Natural killer cell (primary cell): ENCODE data around the gene GNB1L. TPM values are rescaled to one million over a fixed set of nuclear protein-coding genes. Genes with fewer than 3 reads are reported as not detected.
A peak's percentile ranks its signal among the peaks of the same experiment; 100 is the strongest.

Source experiments
- ATAC-seq, 3 donors: fragments of 150-1000 bp in 2 of 3; fragments of 200-7000 bp in 1 of 3; cut with Tn5 transposase; 1 replicate in 1 of 3; 2 replicates in 2 of 3; pipeline ENCODE4 v1.10.0; 2021; ENCODE audit warnings: mild to moderate bottlenecking in 2 of 3, moderate library complexity in 2 of 3
- DNase-seq, 2 donors: peaks; one replicate each; pipeline versions ENCODE4 v3.0.0 to v3.0.0-alpha.2; 2013 to 2021; ENCODE audit warnings: mixed read lengths in 1 of 2
- H3K27ac ChIP-seq: one replicate; pipeline ENCODE4 v1.5.1; 2013; ENCODE audit warnings: mild to moderate bottlenecking, low read length
- H3K27me3 ChIP-seq: one replicate; pipeline ENCODE4 v1.6.1; 2013; ENCODE audit warnings: low read length; ENCODE audit not compliant: control insufficient read depth, insufficient read depth
- H3K36me3 ChIP-seq: one replicate; pipeline ENCODE4 v1.6.1; 2013; ENCODE audit warnings: low read length; ENCODE audit not compliant: control insufficient read depth, insufficient read depth
- H3K4me1 ChIP-seq: one replicate; pipeline ENCODE4 v1.6.1; 2013; ENCODE audit warnings: low read length; ENCODE audit not compliant: control insufficient read depth, insufficient read depth
- H3K4me3 ChIP-seq: one replicate; pipeline ENCODE4 v1.5.1; 2013; ENCODE audit warnings: low read length
- H3K9me3 ChIP-seq: one replicate; pipeline ENCODE4 v1.6.1; 2013; ENCODE audit warnings: low read length; ENCODE audit not compliant: control insufficient read depth, insufficient read depth
- H3K27ac Mint-ChIP-seq, 2 donors: one replicate each; pipeline ENCODE4 v1.8.0; 2022; ENCODE audit warnings: mild to moderate bottlenecking in 2 of 2, mixed read lengths in 2 of 2, moderate library complexity in 1 of 2
- H3K27me3 Mint-ChIP-seq, 2 donors: one replicate each; pipeline ENCODE4 v1.8.0; 2022; ENCODE audit warnings: low read depth in 2 of 2, mixed read lengths in 2 of 2
- H3K36me3 Mint-ChIP-seq: one replicate; pipeline ENCODE4 v1.8.0; 2022; ENCODE audit warnings: mixed read lengths
- H3K4me1 Mint-ChIP-seq, 2 donors: one replicate each; pipeline ENCODE4 v1.8.0; 2022; ENCODE audit warnings: mixed read lengths in 2 of 2
- H3K4me3 Mint-ChIP-seq: one replicate; pipeline ENCODE4 v1.8.0; 2022; ENCODE audit warnings: mild to moderate bottlenecking, moderate library complexity, mixed read lengths
- H3K9me3 Mint-ChIP-seq, 2 donors: one replicate each; pipeline ENCODE4 v1.8.0; 2022; ENCODE audit warnings: mixed read lengths in 2 of 2
- CTCF ChIP-seq: fragments of 200-600 bp; IDR thresholded peaks from one replicate; pipeline ENCODE4 v1.8.0; 2022; ENCODE audit warnings: antibody characterized with exemption
- WGBS: methylation state at CpG from one replicate; pipeline ENCODE4 v1.1.7; 2013; ENCODE audit warnings: missing lambda C conversion rate; ENCODE audit not compliant: insufficient coverage; 5-methylcytosine and 5-hydroxymethylcytosine counted together
- intact Hi-C: fragments of 100-400 bp; cut with micrococcal nuclease; formaldehyde crosslinking; loops from one replicate; pipeline ENCODE4 v1.14.2; 2022
- total RNA-seq, 4 donors: library from RNA; stranded (reverse); fragments of 120-200 nt in 1 of 4; gene quantifications; one replicate each; pipeline versions ENCODE4 v1.2.3 to v1.2.4, GENCODE V29; 2013 to 2022

GNB1L gene
- total RNA-seq, 3 donors from 2014 or later (not counting 1 experiment from before 2014, with no cell fraction given): 5.1 to 5.3 (median 5.3) TPM

GRCh38 chr22:19875531-19876313 lies 21.0 kb upstream of the GNB1L start:
- Histone ChIP-seq H3K4me1 (no peaks in the 10 kb centered on the region), H3K27ac (no peak overlapping the region), H3K9me3 (no peaks in the 10 kb centered on the region), H3K36me3 (no peaks in the 10 kb centered on the region), H3K27me3 (no peaks in the 10 kb centered on the region), H3K4me3 (no peak overlapping the region)
- 94% methylated on average over 23 of the region's 23 CpGs for WGBS
- no peaks in the 10 kb centered on the region for H3K27me3 Mint-ChIP-seq
- DNase-seq (no peak), ATAC-seq (no peak)
- H3K9me3 Mint-ChIP-seq: no peaks in the 10 kb centered on the region
- H3K4me1 Mint-ChIP-seq: no peaks in the 10 kb centered on the region
- H3K36me3 Mint-ChIP-seq: no peaks in the 10 kb centered on the region
- no peak overlapping the region for H3K27ac Mint-ChIP-seq
- H3K4me3 Mint-ChIP-seq: no peak overlapping the region
- intact Hi-C loops: no loop called here
- TF ChIP-seq CTCF: no peak

- no peaks in the 10 kb centered on the region for H3K4me1 Mint-ChIP-seq
- no peak overlapping the region for H3K4me3 ChIP-seq
- no peaks in the 10 kb centered on the region for H3K27me3 Mint-ChIP-seq
- no peak overlapping the region for H3K27ac ChIP-seq
- 90% methylated on average over 12 of the region's 12 CpGs for WGBS
- intact Hi-C loops: no loop called here
- H3K27ac Mint-ChIP-seq: no peak overlapping the region
- no peaks in the 10 kb centered on the region for H3K9me3 ChIP-seq
- no peaks in the 10 kb centered on the region for H3K9me3 Mint-ChIP-seq
- no peaks in the 10 kb centered on the region for H3K4me1 ChIP-seq
- no peak for TF ChIP-seq CTCF
- no peaks in the 10 kb centered on the region for H3K27me3 ChIP-seq
- H3K4me3 Mint-ChIP-seq: no peak overlapping the region
- no peak for ATAC-seq
- H3K36me3 Mint-ChIP-seq: no peaks in the 10 kb centered on the region
- no peaks in the 10 kb centered on the region for H3K36me3 ChIP-seq
- DNase-seq: no peak
Observed at GRCh38 chr22:19875061-19875530, 20.4 kb upstream of the GNB1L start.

- Mint-ChIP-seq H3K27ac (no peak overlapping the region), H3K4me1 (no peaks in the 10 kb centered on the region), H3K27me3 (no peaks in the 10 kb centered on the region), H3K9me3 (no peaks in the 10 kb centered on the region), H3K4me3 (no peak overlapping the region), H3K36me3 (no peaks in the 10 kb centered on the region)
- DNase-seq (peak in 1 of 2 donors; percentile 62), ATAC-seq (no peak)
- no peak for TF ChIP-seq CTCF
- WGBS: 81% methylated on average over 27 of the region's 27 CpGs
- H3K27me3 ChIP-seq: no peaks in the 10 kb centered on the region
- intact Hi-C loops: no loop called here
- H3K27ac ChIP-seq: no peak overlapping the region
- H3K36me3 ChIP-seq: no peaks in the 10 kb centered on the region
- no peaks in the 10 kb centered on the region for H3K9me3 ChIP-seq
- H3K4me3 ChIP-seq: no peak overlapping the region
- H3K4me1 ChIP-seq: no peaks in the 10 kb centered on the region
Observed at GRCh38 chr22:19874307-19875060, 19.8 kb upstream of the GNB1L start.
